Cardiac fibroblast (primary cell): Measurements from ENCODE around the gene MACROD2.
"Not testable (repeated sequence)": the region's sequence is repeated elsewhere in the genome, so short reads cannot be mapped to it uniquely, and the experiment has no call there.

ENCODE experiments used
- DNase-seq, 2 donors: peaks; one replicate each; pipeline versions ENCODE4 v3.0.0 to v3.0.0-alpha.2; 2010; ENCODE audit warnings: low read depth in 2 of 2
- H3K4me3 ChIP-seq, 2 donors: replicated peaks in 1 of 2; 1 replicate in 1 of 2; 2 replicates in 1 of 2; pipeline ENCODE4 v1.5.1; 2011; ENCODE audit warnings: low read depth in 2 of 2, low read length in 2 of 2, mild to moderate bottlenecking in 2 of 2, moderate library complexity in 1 of 2
- CTCF ChIP-seq: IDR thresholded peaks from one replicate; pipeline ENCODE4 v1.5.1; 2011; ENCODE audit warnings: low read depth, mild to moderate bottlenecking, low read length, inconsistent platforms

Gene MACROD2

GRCh38 chr20:15795305-15796019 lies 1800.1 kb downstream of the MACROD2 start:
- no peak for TF ChIP-seq CTCF
- no peak for DNase-seq

GRCh38 chr20:15799871-15800270 lies 1804.6 kb downstream of the MACROD2 start:
- peak; percentile 2 to 39 for DNase-seq
- no peak for TF ChIP-seq CTCF

More at GRCh38 chr20:15795305-15796019, 1800.1 kb downstream of the MACROD2 start:
- no peak overlapping the region for H3K4me3 ChIP-seq

GRCh38 chr20:15802020-15802419 lies 1806.7 kb downstream of the MACROD2 start:
- TF ChIP-seq CTCF, result no peak
- no peak overlapping the region for H3K4me3 ChIP-seq
- no peak for DNase-seq

More at GRCh38 chr20:15799871-15800270, 1804.6 kb downstream of the MACROD2 start:
- no peak overlapping the region for H3K4me3 ChIP-seq

GRCh38 chr20:15805154-15805553 lies 1809.8 kb downstream of the MACROD2 start:
- DNase-seq, result no peak
- H3K4me3 ChIP-seq, result no peak overlapping the region
- no peak for TF ChIP-seq CTCF

GRCh38 chr20:15806105-15806504 lies 1810.8 kb downstream of the MACROD2 start:
- no peak overlapping the region for H3K4me3 ChIP-seq
- TF ChIP-seq CTCF, result no peak
- no peak for DNase-seq

GRCh38 chr20:15807271-15807670 lies 1812.0 kb downstream of the MACROD2 start:
- H3K4me3 ChIP-seq, result no peak overlapping the region
- TF ChIP-seq CTCF, result no peak
- no peak for DNase-seq

- H3K4me3 ChIP-seq, result not testable (repeated sequence)
Observed at GRCh38 chr20:15807771-15808170, 1812.5 kb downstream of the MACROD2 start.

More at GRCh38 chr20:15807771-15808170, 1812.5 kb downstream of the MACROD2 start:
- DNase-seq, result not testable (repeated sequence)
